ENCODE data around the gene GALNT10. TPM values are rescaled to one million over a fixed set of nuclear protein-coding genes. Genes with fewer than 3 reads are reported as not detected.

Gene GALNT10
- total RNA-seq, 1 experiment from 2014 or later = 23.4 TPM

GRCh38 chr5:154298065-154298464 lies 107.5 kb downstream of the GALNT10 start:
- ChIA-PET POLR2A (no interaction called here), CTCF (interaction anchor here (0.6 kb wide), 1 partner anchor 134 kb away, joined by 4 read pairs; no protein-coding TSS in a partner anchor)
- no peak for TF ChIP-seq CTCF (IDR thresholded peaks at IDR 0.05; ENCODE audit: insufficient read depth in 1 of 2, low read depth in 1 of 2, low read length in 1 of 2, severe bottlenecking in 1 of 2, unreplicated experiment in 1 of 2)
- Mint-ChIP-seq H3K4me3 (ENCODE audit: unreplicated experiment) (no peak overlapping the region), H3K27ac (ENCODE audit: unreplicated experiment) (no peak overlapping the region), H3K27me3 (ENCODE audit: insufficient read depth, unreplicated experiment) (no peaks in the 10 kb centered on the region), H3K36me3 (ENCODE audit: insufficient read depth, unreplicated experiment) (peaks cover 15% of the 10 kb centered on the region), H3K4me1 (ENCODE audit: low read depth, unreplicated experiment) (peaks cover 13% of the 10 kb centered on the region), H3K9me3 (ENCODE audit: unreplicated experiment) (no peaks in the 10 kb centered on the region)
- intact Hi-C loops (cut with micrococcal nuclease; ENCODE audit: unreplicated experiment) = no loop called here
- no peaks in the 10 kb centered on the region for H3K36me3 ChIP-seq (ENCODE audit: control insufficient read depth, insufficient read depth, low read length)
- H3K4me1 ChIP-seq = peaks cover 26% of the 10 kb centered on the region
- BruUV-seq (replicated peaks) = no TSS peak
- no peaks in the 10 kb centered on the region for H3K9me3 ChIP-seq
- H3K4me3 ChIP-seq (ENCODE audit: low read depth, low read length) = no peak overlapping the region
- no peaks in the 10 kb centered on the region for H3K27me3 ChIP-seq (replicated peaks; ENCODE audit: control insufficient read depth, insufficient read depth, low read length)
- no peak for DNase-seq

- H3K36me3 Mint-ChIP-seq (ENCODE audit: insufficient read depth, unreplicated experiment) = peaks cover 20% of the 10 kb centered on the region
- H3K27ac Mint-ChIP-seq (ENCODE audit: unreplicated experiment) = no peak overlapping the region
- BruUV-seq (replicated peaks) = no TSS peak
- CTCF ChIA-PET = no interaction called here
- H3K4me3 ChIP-seq (ENCODE audit: low read depth, low read length) = no peak overlapping the region
- peaks cover 22% of the 10 kb centered on the region for H3K4me1 ChIP-seq
- H3K36me3 ChIP-seq (ENCODE audit: control insufficient read depth, insufficient read depth, low read length) = no peaks in the 10 kb centered on the region
- intact Hi-C loops (cut with micrococcal nuclease; ENCODE audit: unreplicated experiment) = no loop called here
- H3K9me3 ChIP-seq = no peaks in the 10 kb centered on the region
- no peak overlapping the region for H3K4me3 Mint-ChIP-seq (ENCODE audit: unreplicated experiment)
- H3K4me1 Mint-ChIP-seq (ENCODE audit: low read depth, unreplicated experiment) = peaks cover 13% of the 10 kb centered on the region
- peaks cover 19% of the 10 kb centered on the region for H3K9me3 Mint-ChIP-seq (ENCODE audit: unreplicated experiment)
- POLR2A ChIA-PET = no interaction called here
- DNase-seq = no peak
- no peaks in the 10 kb centered on the region for H3K27me3 Mint-ChIP-seq (ENCODE audit: insufficient read depth, unreplicated experiment)
- TF ChIP-seq CTCF (IDR thresholded peaks at IDR 0.05; ENCODE audit: insufficient read depth in 1 of 2, low read depth in 1 of 2, low read length in 1 of 2, severe bottlenecking in 1 of 2, unreplicated experiment in 1 of 2) = no peak
- no peaks in the 10 kb centered on the region for H3K27me3 ChIP-seq (replicated peaks; ENCODE audit: control insufficient read depth, insufficient read depth, low read length)
Observed at GRCh38 chr5:154300207-154300883, 109.8 kb downstream of the GALNT10 start.

- ChIA-PET CTCF (no interaction called here), POLR2A (no interaction called here)
- Histone ChIP-seq H3K4me1 (peaks cover 8% of the 10 kb centered on the region), H3K27me3 (replicated peaks; ENCODE audit: control insufficient read depth, insufficient read depth, low read length) (no peaks in the 10 kb centered on the region), H3K36me3 (ENCODE audit: control insufficient read depth, insufficient read depth, low read length) (no peaks in the 10 kb centered on the region), H3K4me3 (ENCODE audit: low read depth, low read length) (no peak overlapping the region), H3K9me3 (no peaks in the 10 kb centered on the region)
- no TSS peak for BruUV-seq (replicated peaks)
- H3K4me1 Mint-ChIP-seq (ENCODE audit: low read depth, unreplicated experiment) = peaks cover 5% of the 10 kb centered on the region
- H3K9me3 Mint-ChIP-seq (ENCODE audit: unreplicated experiment) = peaks cover 28% of the 10 kb centered on the region
- H3K27me3 Mint-ChIP-seq (ENCODE audit: insufficient read depth, unreplicated experiment) = no peaks in the 10 kb centered on the region
- peaks cover 20% of the 10 kb centered on the region for H3K36me3 Mint-ChIP-seq (ENCODE audit: insufficient read depth, unreplicated experiment)
- no peak overlapping the region for H3K4me3 Mint-ChIP-seq (ENCODE audit: unreplicated experiment)
- intact Hi-C loops (cut with micrococcal nuclease; ENCODE audit: unreplicated experiment) = no loop called here
- H3K27ac Mint-ChIP-seq (ENCODE audit: unreplicated experiment) = no peak overlapping the region
- no peak for DNase-seq
- TF ChIP-seq CTCF (IDR thresholded peaks at IDR 0.05; ENCODE audit: insufficient read depth in 1 of 2, low read depth in 1 of 2, low read length in 1 of 2, severe bottlenecking in 1 of 2, unreplicated experiment in 1 of 2) = no peak
Observed at GRCh38 chr5:154301726-154302125, 111.2 kb downstream of the GALNT10 start.
